ENCODE results near the gene RAB8B. TPM values are rescaled to one million over a fixed set of nuclear protein-coding genes. Genes with fewer than 3 reads are reported as not detected.
"Not testable (repeated sequence)": the region's sequence is repeated elsewhere in the genome, so short reads cannot be mapped to it uniquely, and the experiment has no call there.

The RAB8B gene
- total and polyA plus RNA-seq, 5 donors from 2014 or later: 67.4 to 114 (median 77.7) TPM

DNA sequence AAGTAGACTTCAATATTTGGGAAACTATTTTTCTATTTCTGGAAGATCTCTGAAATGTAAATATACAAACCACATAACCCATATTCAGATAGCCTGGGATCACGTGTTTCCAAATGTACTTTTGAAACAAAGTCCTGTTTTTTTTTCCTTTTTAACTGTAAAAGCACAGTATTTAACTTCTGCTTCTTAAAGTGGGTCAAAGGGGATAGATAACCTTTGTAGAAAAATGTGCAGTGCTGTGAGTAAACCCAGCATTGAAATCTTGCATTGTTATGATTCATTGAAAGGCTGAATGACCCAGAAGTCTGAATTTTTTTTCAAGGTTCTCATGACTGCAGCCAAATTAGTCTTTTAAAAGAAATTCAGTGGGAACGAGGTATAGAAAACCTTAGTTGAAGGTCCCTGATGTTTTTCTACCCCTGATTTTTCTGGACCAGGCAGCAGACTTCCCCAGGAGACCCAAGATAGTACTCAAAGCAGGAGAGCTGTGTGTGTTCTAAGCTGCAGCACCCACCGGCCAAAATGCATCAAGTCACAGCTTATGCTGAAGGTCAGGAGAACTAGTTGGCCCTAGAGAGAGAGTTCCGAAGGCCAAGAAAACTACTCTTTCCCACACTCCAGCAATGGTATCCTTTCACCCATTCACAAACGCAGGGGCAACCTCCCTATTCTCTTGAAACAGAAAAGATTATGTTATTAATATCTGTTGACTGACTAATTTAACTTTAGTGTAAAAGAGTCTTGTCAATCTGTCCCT, 44.4 kb downstream of the RAB8B start:
- Histone ChIP-seq H3K9me3 (ENCODE audit: control insufficient read depth in 2 of 2, low read length in 2 of 2) (no peaks in the 10 kb centered on the region), H3K27ac (ENCODE audit: insufficient read depth, low read length, poor library complexity, severe bottlenecking) (no peak overlapping the region), H3K4me3 (ENCODE audit: low read depth, low read length) (no peak overlapping the region), H3K4me1 (ENCODE audit: control insufficient read depth, insufficient read depth, low read length, poor library complexity, severe bottlenecking) (peaks cover 47% of the 10 kb centered on the region), H3K36me3 (ENCODE audit: control insufficient read depth, insufficient read depth, low read length) (peaks cover 6% of the 10 kb centered on the region), H3K27me3 (ENCODE audit: control insufficient read depth, insufficient read depth, low read length) (no peaks in the 10 kb centered on the region)
- H3K27ac Mint-ChIP-seq: peak overlapping the region; percentile 65 to 91 (median 87)
- H3K27me3 Mint-ChIP-seq: no peaks in the 10 kb centered on the region
- H3K9me3 Mint-ChIP-seq: peaks cover 0 to 2% (median 0%) of the 10 kb centered on the region in 7 donors
- no peak for ATAC-seq (ENCODE audit: low read depth in 2 of 2)
- peak overlapping the region in 3 of 4 donors; percentile 23 to 65 (median 40) for H3K4me3 Mint-ChIP-seq
- peaks cover 14% of the 10 kb centered on the region for H3K36me3 Mint-ChIP-seq
- no peak for DNase-seq
- peaks cover 36 to 85% (median 69%) of the 10 kb centered on the region in 4 donors for H3K4me1 Mint-ChIP-seq

DNA sequence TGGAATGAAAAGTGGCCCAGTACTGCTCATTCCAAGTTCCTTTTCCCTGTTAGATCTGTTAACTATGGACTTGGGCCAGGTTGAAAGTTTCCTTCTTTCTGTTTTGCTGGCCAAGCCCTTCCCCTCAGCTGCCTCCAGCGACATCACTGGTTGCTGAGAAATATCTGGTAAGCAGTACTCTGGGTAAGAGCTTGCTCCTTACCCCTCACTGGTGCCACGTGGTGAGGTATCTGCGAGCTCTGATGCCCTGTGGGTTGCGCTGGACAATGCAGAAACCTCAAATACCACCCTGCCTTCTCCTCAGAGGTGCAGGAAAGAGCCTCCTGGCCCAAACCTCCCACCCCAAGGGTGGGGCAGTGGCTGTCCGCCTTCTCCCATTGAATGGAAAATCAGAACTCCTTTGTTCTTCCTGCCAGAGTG, 45.1 kb downstream of the RAB8B start:
- peak overlapping the region in 3 of 4 donors; percentile 7 to 23 (median 15) for H3K4me3 Mint-ChIP-seq
- peaks cover 6% of the 10 kb centered on the region for H3K36me3 ChIP-seq (ENCODE audit: control insufficient read depth, insufficient read depth, low read length)
- H3K9me3 Mint-ChIP-seq: peaks cover 0 to 2% (median 0%) of the 10 kb centered on the region in 7 donors
- no peak for ATAC-seq (ENCODE audit: low read depth in 2 of 2)
- H3K27ac ChIP-seq (ENCODE audit: insufficient read depth, low read length, poor library complexity, severe bottlenecking): no peak overlapping the region
- H3K27ac Mint-ChIP-seq: peak overlapping the region; percentile 79 to 91 (median 87)
- no peak for DNase-seq
- no peaks in the 10 kb centered on the region for H3K27me3 ChIP-seq (ENCODE audit: control insufficient read depth, insufficient read depth, low read length)
- H3K9me3 ChIP-seq (ENCODE audit: control insufficient read depth in 2 of 2, low read length in 2 of 2): no peaks in the 10 kb centered on the region
- no peaks in the 10 kb centered on the region for H3K27me3 Mint-ChIP-seq
- peaks cover 14% of the 10 kb centered on the region for H3K36me3 Mint-ChIP-seq
- no peak overlapping the region for H3K4me3 ChIP-seq (ENCODE audit: low read depth, low read length)
- H3K4me1 ChIP-seq (ENCODE audit: control insufficient read depth, insufficient read depth, low read length, poor library complexity, severe bottlenecking): peaks cover 50% of the 10 kb centered on the region
- H3K4me1 Mint-ChIP-seq: peaks cover 32 to 82% (median 68%) of the 10 kb centered on the region in 4 donors

DNA sequence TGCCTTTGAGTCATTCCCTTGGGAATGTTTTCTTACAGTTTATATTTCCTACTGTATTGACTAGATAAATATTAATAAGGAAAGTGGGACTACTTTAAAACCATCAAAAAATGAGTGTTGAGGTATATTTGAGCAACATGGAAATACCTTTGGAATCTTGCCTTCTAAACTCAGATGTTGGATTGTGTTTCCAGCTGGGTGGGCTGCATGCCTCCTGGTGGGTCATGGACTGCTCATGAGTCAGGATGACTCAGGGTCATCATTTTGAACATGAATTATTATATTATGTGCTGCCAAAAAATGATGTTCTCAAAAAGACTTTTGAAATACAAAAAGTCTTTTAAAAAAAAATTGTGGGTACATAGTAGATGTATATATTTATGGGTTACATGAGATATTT, 46.9 kb downstream of the RAB8B start:
- Mint-ChIP-seq H3K27ac (peak overlapping the region in 2 of 3 donors; percentile 18 to 39), H3K4me3 (no peak overlapping the region), H3K4me1 (peaks cover 34 to 83% (median 69%) of the 10 kb centered on the region in 4 donors), H3K27me3 (no peaks in the 10 kb centered on the region), H3K9me3 (peaks cover 0 to 2% (median 0%) of the 10 kb centered on the region in 7 donors), H3K36me3 (peaks cover 19% of the 10 kb centered on the region)
- Histone ChIP-seq H3K27me3 (ENCODE audit: control insufficient read depth, insufficient read depth, low read length) (no peaks in the 10 kb centered on the region), H3K36me3 (ENCODE audit: control insufficient read depth, insufficient read depth, low read length) (peaks cover 13% of the 10 kb centered on the region), H3K4me1 (ENCODE audit: control insufficient read depth, insufficient read depth, low read length, poor library complexity, severe bottlenecking) (peaks cover 43% of the 10 kb centered on the region), H3K4me3 (ENCODE audit: low read depth, low read length) (no peak overlapping the region), H3K27ac (ENCODE audit: insufficient read depth, low read length, poor library complexity, severe bottlenecking) (no peak overlapping the region), H3K9me3 (ENCODE audit: control insufficient read depth in 2 of 2, low read length in 2 of 2) (no peaks in the 10 kb centered on the region)
- no peak for ATAC-seq (ENCODE audit: low read depth in 2 of 2)
- DNase-seq: no peak

DNA sequence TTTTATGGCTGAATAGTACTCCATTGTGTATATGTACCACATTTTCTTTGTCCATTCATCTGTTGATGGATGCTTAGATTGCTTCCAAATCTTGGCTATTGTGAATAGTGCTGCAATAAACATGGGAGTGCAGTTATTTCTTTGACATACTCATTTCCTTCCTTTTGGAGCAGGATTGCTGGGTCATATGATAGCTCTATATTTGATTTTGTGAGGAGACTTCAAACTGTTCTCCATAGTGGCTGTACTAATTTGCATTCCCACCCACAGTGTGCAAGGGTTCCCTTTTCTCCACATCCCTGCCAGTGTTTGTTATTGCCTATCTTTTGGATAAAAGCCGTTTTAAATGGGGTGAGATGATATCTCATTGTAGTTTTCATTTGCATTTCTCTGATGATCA, 47.7 kb downstream of the RAB8B start:
- not testable (repeated sequence) for H3K9me3 ChIP-seq (ENCODE audit: control insufficient read depth in 2 of 2, low read length in 2 of 2); H3K27me3 ChIP-seq (ENCODE audit: control insufficient read depth, insufficient read depth, low read length); ATAC-seq (ENCODE audit: low read depth in 2 of 2); H3K4me3 ChIP-seq (ENCODE audit: low read depth, low read length); H3K9me3 Mint-ChIP-seq; H3K27me3 Mint-ChIP-seq; DNase-seq; H3K27ac ChIP-seq (ENCODE audit: insufficient read depth, low read length, poor library complexity, severe bottlenecking)
- Mint-ChIP-seq H3K27ac (peak overlapping the region in 2 of 3 donors; percentile 31 to 53), H3K36me3 (peaks cover 19% of the 10 kb centered on the region), H3K4me3 (peak overlapping the region in 2 of 4 donors; percentile 2 to 29), H3K4me1 (peaks cover 28 to 82% (median 67%) of the 10 kb centered on the region in 4 donors)
- H3K36me3 ChIP-seq (ENCODE audit: control insufficient read depth, insufficient read depth, low read length): peaks cover 13% of the 10 kb centered on the region
- H3K4me1 ChIP-seq (ENCODE audit: control insufficient read depth, insufficient read depth, low read length, poor library complexity, severe bottlenecking): peaks cover 35% of the 10 kb centered on the region

DNA sequence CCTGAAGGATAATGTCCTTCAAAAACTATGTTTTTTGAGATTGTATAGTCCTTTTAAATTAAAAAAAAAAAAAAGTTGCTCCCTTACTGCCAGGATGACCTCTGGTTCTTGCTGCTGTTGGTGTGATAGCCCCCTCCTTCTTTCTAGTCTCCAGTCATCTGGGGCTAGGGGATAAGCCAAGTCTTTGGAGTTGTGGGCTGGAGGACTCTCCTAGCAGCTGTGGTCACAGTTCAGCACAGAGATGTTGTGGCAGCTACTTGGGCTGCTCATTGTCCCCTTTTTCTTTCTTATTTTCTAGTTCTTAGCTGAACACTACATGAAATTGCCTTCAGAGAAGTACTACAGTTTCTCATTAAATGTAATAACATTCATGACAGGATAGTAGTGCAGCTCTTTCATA, 48.8 kb downstream of the RAB8B start:
- H3K4me3 ChIP-seq (ENCODE audit: low read depth, low read length): no peak overlapping the region
- H3K36me3 ChIP-seq (ENCODE audit: control insufficient read depth, insufficient read depth, low read length): peaks cover 13% of the 10 kb centered on the region
- Mint-ChIP-seq H3K27me3 (no peaks in the 10 kb centered on the region), H3K27ac (peak overlapping the region in 2 of 3 donors; percentile 22 to 73), H3K4me3 (peak overlapping the region in 1 of 4 donors; percentile 1), H3K36me3 (peaks cover 22% of the 10 kb centered on the region), H3K4me1 (peaks cover 26 to 82% (median 68%) of the 10 kb centered on the region in 4 donors), H3K9me3 (peaks cover 0 to 2% (median 0%) of the 10 kb centered on the region in 7 donors)
- no peak for DNase-seq
- H3K27ac ChIP-seq (ENCODE audit: insufficient read depth, low read length, poor library complexity, severe bottlenecking): no peak overlapping the region
- H3K9me3 ChIP-seq (ENCODE audit: control insufficient read depth in 2 of 2, low read length in 2 of 2): no peaks in the 10 kb centered on the region
- H3K27me3 ChIP-seq (ENCODE audit: control insufficient read depth, insufficient read depth, low read length): no peaks in the 10 kb centered on the region
- ATAC-seq (ENCODE audit: low read depth in 2 of 2): no peak
- H3K4me1 ChIP-seq (ENCODE audit: control insufficient read depth, insufficient read depth, low read length, poor library complexity, severe bottlenecking): peaks cover 24% of the 10 kb centered on the region

DNA sequence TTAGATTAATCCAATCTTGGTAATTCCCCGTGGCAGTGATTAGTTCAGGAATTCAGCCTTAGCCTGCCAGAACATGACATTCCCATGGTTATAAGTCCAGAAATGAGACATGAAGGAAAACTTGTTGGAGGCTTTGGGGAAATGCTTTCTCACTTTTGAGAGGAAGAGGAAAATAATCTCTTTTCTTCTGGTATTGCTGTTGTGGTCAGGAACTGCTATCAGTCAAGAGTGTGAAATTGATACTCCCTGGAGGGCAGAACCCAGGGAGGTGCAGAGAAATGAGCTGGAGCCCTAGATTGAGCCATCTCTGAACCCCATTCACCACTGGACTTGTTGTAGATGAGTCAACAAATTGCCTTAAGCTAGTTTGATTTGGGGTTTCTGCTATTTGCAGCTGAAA, 49.4 kb downstream of the RAB8B start:
- H3K36me3 Mint-ChIP-seq: peaks cover 28% of the 10 kb centered on the region
- H3K9me3 ChIP-seq (ENCODE audit: control insufficient read depth in 2 of 2, low read length in 2 of 2): no peaks in the 10 kb centered on the region
- no peak overlapping the region for H3K4me3 Mint-ChIP-seq
- no peaks in the 10 kb centered on the region for H3K27me3 Mint-ChIP-seq
- H3K27me3 ChIP-seq (ENCODE audit: control insufficient read depth, insufficient read depth, low read length): no peaks in the 10 kb centered on the region
- H3K36me3 ChIP-seq (ENCODE audit: control insufficient read depth, insufficient read depth, low read length): peaks cover 16% of the 10 kb centered on the region
- DNase-seq: no peak
- H3K27ac Mint-ChIP-seq: peak overlapping the region in 2 of 3 donors; percentile 9 to 22
- peak overlapping the region; percentile 1 for H3K4me3 ChIP-seq (ENCODE audit: low read depth, low read length)
- no peak for ATAC-seq (ENCODE audit: low read depth in 2 of 2)
- peaks cover 22% of the 10 kb centered on the region for H3K4me1 ChIP-seq (ENCODE audit: control insufficient read depth, insufficient read depth, low read length, poor library complexity, severe bottlenecking)
- H3K27ac ChIP-seq (ENCODE audit: insufficient read depth, low read length, poor library complexity, severe bottlenecking): no peak overlapping the region
- peaks cover 0 to 2% (median 0%) of the 10 kb centered on the region in 7 donors for H3K9me3 Mint-ChIP-seq
- H3K4me1 Mint-ChIP-seq: peaks cover 32 to 83% (median 70%) of the 10 kb centered on the region in 4 donors

DNA sequence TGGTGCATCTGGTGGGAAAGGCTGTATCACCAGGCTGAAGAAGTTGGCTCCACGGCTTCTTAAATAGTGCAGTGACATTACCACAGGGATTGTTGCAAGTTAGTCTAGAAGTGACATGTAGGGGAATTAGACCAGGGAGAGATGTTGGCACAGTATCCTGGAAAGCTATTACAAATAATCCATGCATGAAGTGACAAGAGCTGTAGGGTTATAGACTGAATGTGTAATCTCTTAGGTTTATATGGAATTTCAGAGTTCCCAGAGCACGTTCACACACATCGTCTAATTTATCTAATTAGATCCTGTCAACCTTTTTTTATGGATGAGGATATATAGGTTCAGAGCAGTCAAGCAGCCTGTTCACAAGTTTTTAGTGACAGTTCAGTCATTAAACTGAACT, 50.7 kb downstream of the RAB8B start:
- Histone ChIP-seq H3K9me3 (ENCODE audit: control insufficient read depth in 2 of 2, low read length in 2 of 2) (no peaks in the 10 kb centered on the region), H3K27me3 (ENCODE audit: control insufficient read depth, insufficient read depth, low read length) (no peaks in the 10 kb centered on the region), H3K36me3 (ENCODE audit: control insufficient read depth, insufficient read depth, low read length) (peaks cover 18% of the 10 kb centered on the region), H3K27ac (ENCODE audit: insufficient read depth, low read length, poor library complexity, severe bottlenecking) (no peak overlapping the region), H3K4me3 (ENCODE audit: low read depth, low read length) (no peak overlapping the region), H3K4me1 (ENCODE audit: control insufficient read depth, insufficient read depth, low read length, poor library complexity, severe bottlenecking) (peaks cover 28% of the 10 kb centered on the region)
- ATAC-seq (ENCODE audit: low read depth in 2 of 2) (no peak), DNase-seq (no peak)
- H3K36me3 Mint-ChIP-seq: peaks cover 37% of the 10 kb centered on the region
- H3K4me3 Mint-ChIP-seq: no peak overlapping the region
- peaks cover 46 to 83% (median 70%) of the 10 kb centered on the region in 4 donors for H3K4me1 Mint-ChIP-seq
- H3K27ac Mint-ChIP-seq: peak overlapping the region; percentile 16 to 59 (median 58)
- no peaks in the 10 kb centered on the region for H3K27me3 Mint-ChIP-seq
- peaks cover 0 to 2% (median 0%) of the 10 kb centered on the region in 7 donors for H3K9me3 Mint-ChIP-seq
